RPMI8226 (cell line): Measurements from ENCODE around the gene MAST4.
A peak's percentile ranks its signal among the peaks of the same experiment; 100 is the strongest.
"Not testable (repeated sequence)": the region's sequence is repeated elsewhere in the genome, so short reads cannot be mapped to it uniquely, and the experiment has no call there.

Experiments used
- DNase-seq: peaks from one replicate; pipeline ENCODE4 v3.0.0-alpha.2; 2015

The MAST4 gene

GRCh38 chr5:66647146-66647856 lies 51.1 kb downstream of the MAST4 start:
- no peak for DNase-seq

GRCh38 chr5:66652818-66653217 lies 56.6 kb downstream of the MAST4 start:
- DNase-seq, result no peak

GRCh38 chr5:66653325-66653724 lies 57.1 kb downstream of the MAST4 start:
- no peak for DNase-seq

- no peak for DNase-seq
Measured at GRCh38 chr5:66655395-66656324, 59.5 kb downstream of the MAST4 start.

- no peak for DNase-seq
Measured at GRCh38 chr5:66658516-66658915, 62.3 kb downstream of the MAST4 start.

- DNase-seq, result no peak
Measured at GRCh38 chr5:66659780-66660179, 63.6 kb downstream of the MAST4 start.

GRCh38 chr5:66660396-66660795 lies 64.2 kb downstream of the MAST4 start:
- DNase-seq, result no peak

GRCh38 chr5:66661149-66661548 lies 65.0 kb downstream of the MAST4 start:
- DNase-seq, result no peak

- DNase-seq, result peak; percentile 37
Measured at GRCh38 chr5:66666778-66667177, 70.6 kb downstream of the MAST4 start.

- DNase-seq, result no peak
Measured at GRCh38 chr5:66669086-66669861, 73.1 kb downstream of the MAST4 start.

GRCh38 chr5:66669862-66670195 lies 73.6 kb downstream of the MAST4 start:
- no peak for DNase-seq

GRCh38 chr5:66671305-66671704 lies 75.1 kb downstream of the MAST4 start:
- no peak for DNase-seq

- DNase-seq, result no peak
Measured at GRCh38 chr5:66674802-66675201, 78.6 kb downstream of the MAST4 start.

GRCh38 chr5:66675406-66675805 lies 79.2 kb downstream of the MAST4 start:
- no peak for DNase-seq

- DNase-seq, result no peak
Measured at GRCh38 chr5:66680221-66680620, 84.0 kb downstream of the MAST4 start.

GRCh38 chr5:66680804-66681203 lies 84.6 kb downstream of the MAST4 start:
- DNase-seq, result no peak

GRCh38 chr5:66684663-66685062 lies 88.5 kb downstream of the MAST4 start:
- DNase-seq, result no peak

- DNase-seq, result no peak
Measured at GRCh38 chr5:66689522-66690220, 93.5 kb downstream of the MAST4 start.

- no peak for DNase-seq
Measured at GRCh38 chr5:66694036-66694435, 97.8 kb downstream of the MAST4 start.

GRCh38 chr5:66695840-66696239 lies 99.6 kb downstream of the MAST4 start:
- DNase-seq, result not testable (repeated sequence)

GRCh38 chr5:66697796-66698564 lies 101.8 kb downstream of the MAST4 start:
- DNase-seq, result no peak

GRCh38 chr5:66701244-66701643 lies 105.1 kb downstream of the MAST4 start:
- DNase-seq, result no peak
